HG02571 (cell line): ENCODE results near the gene NT5C1A.

Experiments used
- ATAC-seq: cut with Tn5 transposase; IDR thresholded peaks from one replicate; pipeline ENCODE4 v1.9.1; 2021; ENCODE audit warnings: mild to moderate bottlenecking, moderate library complexity; ENCODE audit not compliant: unreplicated experiment

Gene NT5C1A

GRCh38 chr1:39671793-39672550 lies at the start of gene NT5C1A:
NT5C1A (minus strand) TSS chr1:39672107; CDS start chr1:39672038, 69 bp downstream.
- ATAC-seq, result no peak

DNA sequence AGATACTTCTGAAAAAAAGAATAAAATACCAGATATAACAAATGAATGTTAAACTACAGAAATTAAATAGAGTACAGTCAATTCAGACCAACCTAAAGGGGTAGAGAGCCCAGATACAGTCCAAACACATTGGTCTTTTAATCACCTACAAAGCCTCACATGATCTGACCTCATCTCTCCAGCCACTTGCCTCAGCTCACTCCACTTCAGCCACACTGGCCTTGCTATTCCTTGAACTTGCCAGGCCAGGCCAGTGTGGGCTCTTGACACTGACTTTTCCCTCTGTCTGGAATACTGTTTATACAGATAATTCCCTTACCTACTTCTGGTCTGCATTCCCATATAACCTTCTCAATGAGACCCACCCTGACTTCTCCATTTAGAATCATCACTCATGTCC lies 49.8 kb upstream of the NT5C1A start:
- no peak for ATAC-seq

- no peak for ATAC-seq
Observed at GRCh38 chr1:39720094-39720999, 48.4 kb upstream of the NT5C1A start.

GRCh38 chr1:39717809-39718208 lies 45.9 kb upstream of the NT5C1A start:
- no peak for ATAC-seq

GRCh38 chr1:39713557-39713956 lies 41.6 kb upstream of the NT5C1A start:
- no peak for ATAC-seq

- no peak for ATAC-seq
Observed at GRCh38 chr1:39711966-39712340, 40.0 kb upstream of the NT5C1A start.

- ATAC-seq, result no peak
Observed at GRCh38 chr1:39711104-39711965, 39.4 kb upstream of the NT5C1A start.

DNA sequence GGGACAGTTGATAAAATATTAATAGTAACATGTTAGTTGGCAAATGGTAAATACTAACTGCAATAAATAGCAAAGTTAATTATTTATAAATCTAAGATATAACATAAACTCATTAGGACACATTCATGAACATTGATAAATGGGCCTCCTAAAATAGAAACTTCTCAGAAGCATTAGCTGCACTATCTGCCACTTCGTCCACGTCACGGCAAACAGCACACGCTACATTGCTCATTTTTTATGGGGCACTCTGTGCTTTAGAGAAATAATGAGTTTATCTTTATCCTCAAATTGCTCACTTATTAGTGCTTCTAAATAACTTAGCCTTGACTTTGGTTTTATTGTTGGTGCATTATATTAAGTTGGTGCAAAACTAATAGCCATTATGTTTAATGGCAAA lies 35.6 kb upstream of the NT5C1A start:
- no peak for ATAC-seq

GRCh38 chr1:39704757-39705156 lies 32.9 kb upstream of the NT5C1A start:
- ATAC-seq, result no peak

- no peak for ATAC-seq
Observed at GRCh38 chr1:39701049-39701439, 29.1 kb upstream of the NT5C1A start.

DNA sequence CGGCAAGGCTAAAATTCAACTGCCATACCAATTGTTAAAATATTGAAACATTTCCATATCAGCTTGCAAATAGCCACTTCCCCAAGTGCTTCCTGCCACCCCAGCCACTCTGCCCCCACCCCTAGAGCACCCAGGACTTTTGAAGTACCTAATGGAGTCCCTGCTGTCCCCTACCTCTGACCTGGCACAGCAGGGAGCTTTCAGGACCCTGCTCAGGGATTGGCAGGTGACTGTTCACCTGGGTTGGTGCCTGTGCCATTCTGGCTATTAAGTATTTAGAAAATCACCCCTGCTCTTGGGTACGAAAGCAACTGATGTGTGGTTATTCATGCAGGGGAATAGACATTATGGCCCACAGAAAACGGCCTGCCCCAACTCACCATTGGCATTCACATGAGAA lies 28.4 kb upstream of the NT5C1A start:
- no peak for ATAC-seq

- no peak for ATAC-seq
Observed at GRCh38 chr1:39699419-39699818, 27.5 kb upstream of the NT5C1A start.

GRCh38 chr1:39698568-39698967 lies 26.7 kb upstream of the NT5C1A start:
- no peak for ATAC-seq

- ATAC-seq, result no peak
Observed at GRCh38 chr1:39696448-39696847, 24.5 kb upstream of the NT5C1A start.

- no peak for ATAC-seq
Observed at GRCh38 chr1:39695016-39695415, 23.1 kb upstream of the NT5C1A start.

DNA sequence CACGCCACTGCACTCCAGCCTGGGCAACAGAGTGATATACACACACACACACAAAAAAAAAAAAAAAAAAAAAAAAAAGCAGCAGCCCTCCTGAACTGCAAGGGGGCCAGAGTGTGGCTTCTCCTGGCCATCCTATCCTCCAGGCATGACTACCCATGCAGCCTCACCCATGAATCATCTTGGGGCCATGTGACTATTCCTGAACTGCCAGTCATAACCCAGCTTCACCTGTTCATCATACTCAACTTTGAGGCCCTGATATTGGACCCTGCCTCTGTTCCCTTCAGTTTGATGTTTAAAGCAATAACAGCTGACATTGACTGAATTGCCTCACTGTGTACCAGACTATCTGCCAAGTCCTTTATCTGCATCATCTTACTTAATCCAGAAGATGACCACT lies 22.1 kb upstream of the NT5C1A start:
- ATAC-seq, result no peak

- no peak for ATAC-seq
Observed at GRCh38 chr1:39692152-39693074, 20.5 kb upstream of the NT5C1A start.

DNA sequence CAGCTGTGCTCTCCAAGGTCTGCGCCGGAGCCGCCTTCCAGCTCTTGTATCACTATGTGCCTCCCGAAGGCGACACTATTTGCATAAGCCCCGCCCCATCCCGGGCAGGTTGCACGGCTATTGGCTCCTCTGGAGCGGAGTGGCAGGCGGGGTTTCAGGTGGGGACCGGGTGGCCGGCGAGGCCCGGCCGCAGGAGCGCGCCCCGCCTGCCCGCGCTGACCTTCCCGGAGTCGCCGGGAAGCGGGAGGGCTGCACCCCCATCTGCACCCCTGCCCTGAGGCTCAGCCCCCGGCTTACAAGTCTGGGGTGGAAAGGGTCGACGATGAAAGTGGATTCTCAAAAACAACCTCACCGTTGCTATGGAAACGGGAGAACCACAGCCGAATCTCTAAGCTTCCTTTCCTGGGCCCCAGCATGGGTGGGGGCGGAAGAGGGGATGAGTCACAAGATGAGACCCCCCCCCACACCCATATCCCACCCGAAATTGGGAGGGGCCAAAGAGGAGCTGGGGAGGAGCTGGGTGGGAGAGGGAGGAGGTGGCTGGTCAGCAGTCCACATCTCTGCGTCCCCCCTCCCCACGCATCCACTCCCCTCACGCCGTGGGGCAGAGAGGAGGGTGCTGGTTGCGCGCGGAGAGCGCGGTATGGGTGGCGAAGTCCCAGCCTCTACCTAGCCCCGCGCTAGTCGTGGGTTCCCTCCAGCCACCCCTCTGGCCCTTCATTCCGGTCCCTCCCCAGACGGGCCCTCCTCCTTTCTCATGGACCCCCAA lies 19.7 kb upstream of the NT5C1A start, which contains the start of gene HPCAL4:
TSS of gene HPCAL4 (minus strand) at position 51 of the 769 bp plus-strand sequence. CDS start 6,830 bp downstream, outside the sequence.
- ATAC-seq, result peak; percentile 94

GRCh38 chr1:39690794-39691382 lies 19.0 kb upstream of the NT5C1A start:
- no peak for ATAC-seq
